HEK293 (cell line): ENCODE results near the gene GPR63.

Experiments used
- CTCF ChIA-PET: fragments of 350-600 bp; formaldehyde crosslinking; extraction: SDS; loops from one replicate; lab custom pipeline; 2021; ENCODE audit warnings: antibody characterized with exemption; lab: Yijun Ruan, JAX
- POLR2A ChIA-PET: fragments of 300-600 bp; formaldehyde crosslinking; extraction: SDS; loops from one replicate; lab custom pipeline; 2020; ENCODE audit warnings: antibody characterized with exemption, inconsistent platforms; lab: Yijun Ruan, JAX
- H3K27ac ChIP-seq: fragments of 200-500 bp; sonication (Bioruptor generic); 2 replicates; pipeline ENCODE4 v1.5.1; 2014; ENCODE audit warnings: low read depth, low read length, control low read depth, inconsistent platforms; ENCODE audit errors: extremely low read depth
- H3K36me3 ChIP-seq, 2 experiments: fragments of 200-500 bp in 1 of 2; sonication (Bioruptor generic) in 1 of 2; 1 replicate in 1 of 2; 2 replicates in 1 of 2; pipeline ENCODE4 v1.5.1; 2014 to 2017; ENCODE audit warnings: inconsistent platforms in 2 of 2, low read length in 2 of 2; ENCODE audit not compliant: control insufficient read depth in 2 of 2, insufficient read depth in 1 of 2
- H3K4me1 ChIP-seq: fragments of 200-500 bp; sonication (Bioruptor generic); 2 replicates; pipeline ENCODE4 v1.5.1; 2014; ENCODE audit warnings: mild to moderate bottlenecking, low read length, inconsistent platforms; ENCODE audit not compliant: control insufficient read depth, insufficient read depth
- H3K4me3 ChIP-seq: 2 replicates; pipeline ENCODE4 v1.5.1; 2011; ENCODE audit warnings: low read depth, mild to moderate bottlenecking, control low read depth, low read length, moderate library complexity
- H3K9me3 ChIP-seq: fragments of 200-500 bp; sonication (Bioruptor generic); 2 replicates; pipeline ENCODE4 v1.5.1; 2014; ENCODE audit warnings: low read depth, low read length, inconsistent platforms; ENCODE audit not compliant: control insufficient read depth, insufficient read depth
- MEIS1 ChIP-seq: sonication (generic); formaldehyde crosslinking; IDR thresholded peaks from 2 replicates; pipeline ENCODE4 v1.8.1; 2022; ENCODE audit warnings: missing genetic modification reagents, mild to moderate bottlenecking, borderline replicate concordance
- OVOL3 ChIP-seq: fragments of 450-650 bp; formaldehyde crosslinking; IDR thresholded peaks from 2 replicates; pipeline ENCODE4 v1.5.1; 2016; ENCODE audit warnings: missing biosample characterization, missing genetic modification characterization
- PRDM1 ChIP-seq: fragments of 450-650 bp; formaldehyde crosslinking; IDR thresholded peaks from 2 replicates; pipeline ENCODE4; 2016; ENCODE audit warnings: missing biosample characterization, missing genetic modification characterization
- YY2 ChIP-seq: fragments of 450-650 bp; formaldehyde crosslinking; IDR thresholded peaks from 2 replicates; pipeline ENCODE4 v1.5.1; 2016; ENCODE audit warnings: missing biosample characterization, missing genetic modification characterization
- ZBTB17 ChIP-seq: fragments of 450-650 bp; formaldehyde crosslinking; IDR thresholded peaks from 2 replicates; pipeline ENCODE4 v1.5.1; 2016; ENCODE audit warnings: missing biosample characterization, missing genetic modification characterization
- ZNF140 ChIP-seq: fragments of 450-650 bp; formaldehyde crosslinking; IDR thresholded peaks from 2 replicates; pipeline ENCODE4 v1.5.1; 2016; ENCODE audit warnings: missing biosample characterization, missing genetic modification characterization
- ZNF266 ChIP-seq: fragments of 450-650 bp; formaldehyde crosslinking; IDR thresholded peaks from 2 replicates; pipeline ENCODE4 v1.5.1; 2016; ENCODE audit warnings: missing biosample characterization, missing genetic modification characterization, low read depth
- ZNF529 ChIP-seq: fragments of 450-650 bp; formaldehyde crosslinking; IDR thresholded peaks from 2 replicates; pipeline ENCODE4 v1.5.1; 2017; ENCODE audit warnings: missing genetic modification characterization, missing biosample characterization; ENCODE audit not compliant: insufficient replicate concordance
- ZNF623 ChIP-seq: fragments of 450-650 bp; formaldehyde crosslinking; IDR thresholded peaks from 2 replicates; pipeline ENCODE4 v1.5.1; 2016; ENCODE audit warnings: missing biosample characterization, missing genetic modification characterization
- ZNF624 ChIP-seq: fragments of 450-650 bp; formaldehyde crosslinking; IDR thresholded peaks from 2 replicates; pipeline ENCODE4 v1.5.1; 2017; ENCODE audit warnings: missing biosample characterization, missing genetic modification characterization
- ZNF660 ChIP-seq: fragments of 450-650 bp; IDR thresholded peaks from 2 replicates; pipeline ENCODE4 v1.5.1; 2018; ENCODE audit warnings: missing biosample characterization, mild to moderate bottlenecking, missing genetic modification characterization
- ZNF791 ChIP-seq: fragments of 450-650 bp; formaldehyde crosslinking; IDR thresholded peaks from 2 replicates; pipeline ENCODE4 v1.5.1; 2016; ENCODE audit warnings: missing biosample characterization, missing genetic modification characterization
- ZNF837 ChIP-seq: fragments of 450-650 bp; formaldehyde crosslinking; IDR thresholded peaks from 2 replicates; pipeline ENCODE4 v1.5.1; 2016; ENCODE audit warnings: missing biosample characterization, missing genetic modification characterization
- TF ChIP-seq, protein P1 (sequence below): fragments of 450-650 bp; formaldehyde crosslinking; IDR thresholded peaks from 2 replicates; pipeline ENCODE4 v1.5.1; 2016; ENCODE audit warnings: missing biosample characterization, missing genetic modification characterization
- TF ChIP-seq, protein P2 (sequence below): fragments of 450-650 bp; formaldehyde crosslinking; IDR thresholded peaks from 2 replicates; pipeline ENCODE4 v1.5.1; 2017; ENCODE audit warnings: missing biosample characterization, mild to moderate bottlenecking, missing genetic modification characterization, moderate library complexity
- TF ChIP-seq, protein P3 (sequence below): fragments of 450-650 bp; formaldehyde crosslinking; IDR thresholded peaks from 2 replicates; pipeline ENCODE4 v1.5.1; 2017; ENCODE audit warnings: missing biosample characterization, missing genetic modification characterization
- TF ChIP-seq, protein P4 (sequence below): fragments of 450-650 bp; formaldehyde crosslinking; IDR thresholded peaks from 2 replicates; pipeline ENCODE4 v1.5.1; 2016; ENCODE audit warnings: missing biosample characterization, missing genetic modification characterization
- TF ChIP-seq, protein P5 (sequence below): fragments of 450-650 bp; formaldehyde crosslinking; IDR thresholded peaks from 2 replicates; pipeline ENCODE4 v1.5.1; 2017; ENCODE audit warnings: missing biosample characterization, missing genetic modification characterization
- TF ChIP-seq, protein P6 (sequence below): IDR thresholded peaks from 2 replicates; pipeline ENCODE4 v1.6.1; 2011; ENCODE audit warnings: mild to moderate bottlenecking, low read depth, low read length, borderline replicate concordance
- TF ChIP-seq, protein P7 (sequence below): fragments of 450-650 bp; formaldehyde crosslinking; IDR thresholded peaks from 2 replicates; pipeline ENCODE4; 2016; ENCODE audit warnings: missing biosample characterization, missing genetic modification characterization
- TF ChIP-seq, protein P8 (sequence below): fragments of 450-650 bp; IDR thresholded peaks from 2 replicates; pipeline ENCODE4 v1.5.1; 2018; ENCODE audit warnings: missing biosample characterization, missing genetic modification characterization
- TF ChIP-seq, protein P9 (sequence below): fragments of 450-650 bp; formaldehyde crosslinking; IDR thresholded peaks from 2 replicates; pipeline ENCODE4 v1.5.1; 2017; ENCODE audit warnings: missing biosample characterization, missing genetic modification characterization

The GPR63 gene

DNA sequence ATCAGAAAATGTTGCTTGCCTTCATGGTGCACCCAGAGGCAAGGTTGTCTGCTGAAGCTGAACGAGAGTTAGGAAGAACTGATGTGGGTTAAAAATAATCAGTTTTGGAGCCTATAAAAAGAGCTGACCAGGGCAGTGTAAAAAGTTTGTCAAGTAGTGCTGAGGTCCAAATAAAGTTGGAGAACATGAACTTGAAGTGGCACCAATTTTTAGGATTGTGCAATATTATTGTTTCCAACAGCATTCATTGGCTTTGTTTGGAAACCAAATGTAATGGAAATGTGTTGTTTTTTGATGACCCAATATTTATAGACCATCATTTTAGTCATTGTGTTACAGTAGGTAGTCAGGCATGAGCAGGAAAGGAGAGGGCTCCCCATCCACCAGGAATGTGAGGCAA lies 55.7 kb downstream of the GPR63 start (continued):
- TF ChIP-seq, protein P1, sequence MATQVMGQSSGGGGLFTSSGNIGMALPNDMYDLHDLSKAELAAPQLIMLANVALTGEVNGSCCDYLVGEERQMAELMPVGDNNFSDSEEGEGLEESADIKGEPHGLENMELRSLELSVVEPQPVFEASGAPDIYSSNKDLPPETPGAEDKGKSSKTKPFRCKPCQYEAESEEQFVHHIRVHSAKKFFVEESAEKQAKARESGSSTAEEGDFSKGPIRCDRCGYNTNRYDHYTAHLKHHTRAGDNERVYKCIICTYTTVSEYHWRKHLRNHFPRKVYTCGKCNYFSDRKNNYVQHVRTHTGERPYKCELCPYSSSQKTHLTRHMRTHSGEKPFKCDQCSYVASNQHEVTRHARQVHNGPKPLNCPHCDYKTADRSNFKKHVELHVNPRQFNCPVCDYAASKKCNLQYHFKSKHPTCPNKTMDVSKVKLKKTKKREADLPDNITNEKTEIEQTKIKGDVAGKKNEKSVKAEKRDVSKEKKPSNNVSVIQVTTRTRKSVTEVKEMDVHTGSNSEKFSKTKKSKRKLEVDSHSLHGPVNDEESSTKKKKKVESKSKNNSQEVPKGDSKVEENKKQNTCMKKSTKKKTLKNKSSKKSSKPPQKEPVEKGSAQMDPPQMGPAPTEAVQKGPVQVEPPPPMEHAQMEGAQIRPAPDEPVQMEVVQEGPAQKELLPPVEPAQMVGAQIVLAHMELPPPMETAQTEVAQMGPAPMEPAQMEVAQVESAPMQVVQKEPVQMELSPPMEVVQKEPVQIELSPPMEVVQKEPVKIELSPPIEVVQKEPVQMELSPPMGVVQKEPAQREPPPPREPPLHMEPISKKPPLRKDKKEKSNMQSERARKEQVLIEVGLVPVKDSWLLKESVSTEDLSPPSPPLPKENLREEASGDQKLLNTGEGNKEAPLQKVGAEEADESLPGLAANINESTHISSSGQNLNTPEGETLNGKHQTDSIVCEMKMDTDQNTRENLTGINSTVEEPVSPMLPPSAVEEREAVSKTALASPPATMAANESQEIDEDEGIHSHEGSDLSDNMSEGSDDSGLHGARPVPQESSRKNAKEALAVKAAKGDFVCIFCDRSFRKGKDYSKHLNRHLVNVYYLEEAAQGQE = no peak
- no peak for TF ChIP-seq ZNF624 (tag by site-specific recombination)
- no peak for TF ChIP-seq ZNF266
- TF ChIP-seq, protein P2, sequence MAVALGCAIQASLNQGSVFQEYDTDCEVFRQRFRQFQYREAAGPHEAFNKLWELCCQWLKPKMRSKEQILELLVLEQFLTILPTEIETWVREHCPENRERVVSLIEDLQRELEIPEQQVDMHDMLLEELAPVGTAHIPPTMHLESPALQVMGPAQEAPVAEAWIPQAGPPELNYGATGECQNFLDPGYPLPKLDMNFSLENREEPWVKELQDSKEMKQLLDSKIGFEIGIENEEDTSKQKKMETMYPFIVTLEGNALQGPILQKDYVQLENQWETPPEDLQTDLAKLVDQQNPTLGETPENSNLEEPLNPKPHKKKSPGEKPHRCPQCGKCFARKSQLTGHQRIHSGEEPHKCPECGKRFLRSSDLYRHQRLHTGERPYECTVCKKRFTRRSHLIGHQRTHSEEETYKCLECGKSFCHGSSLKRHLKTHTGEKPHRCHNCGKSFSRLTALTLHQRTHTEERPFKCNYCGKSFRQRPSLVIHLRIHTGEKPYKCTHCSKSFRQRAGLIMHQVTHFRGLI (tag by site-specific recombination) = no peak
- no peak for TF ChIP-seq ZNF660
- TF ChIP-seq OVOL3 = no peak

DNA sequence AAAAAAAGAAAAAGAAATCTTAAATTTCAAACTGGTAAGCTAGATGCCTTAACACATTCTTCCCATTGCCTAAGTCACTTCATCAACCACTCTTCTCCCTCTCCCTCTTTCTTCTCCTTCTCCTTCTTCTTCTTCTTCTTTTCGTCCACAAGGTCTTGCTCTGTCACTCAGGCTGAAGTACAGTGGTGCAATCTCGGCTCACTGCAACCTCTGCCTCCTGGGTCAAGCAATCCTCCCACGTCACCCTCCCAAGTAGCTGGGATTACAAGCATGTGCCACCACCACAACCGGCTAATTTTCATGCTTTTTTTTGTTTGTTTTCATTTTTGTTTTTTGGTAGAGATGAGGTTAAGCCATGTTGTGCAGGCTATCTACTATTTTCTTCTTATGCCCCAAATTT lies 60.2 kb downstream of the GPR63 start:
- H3K36me3 ChIP-seq = no peaks in the 10 kb centered on the region
- no peaks in the 10 kb centered on the region for H3K4me1 ChIP-seq
- POLR2A ChIA-PET = interaction anchor here (0.6 to 0.8 kb wide), 2 partner anchors 38 to 1471 kb away, joined by 3 read pairs; no protein-coding TSS in a partner anchor
- CTCF ChIA-PET = interaction anchor here (0.7 kb wide), 2 partner anchors 36 to 1286 kb away, joined by 3 to 5 read pairs; no protein-coding TSS in a partner anchor
- no peak overlapping the region for H3K27ac ChIP-seq
- no peaks in the 10 kb centered on the region for H3K9me3 ChIP-seq
- H3K4me3 ChIP-seq = no peak overlapping the region
- TF ChIP-seq YY2 (tag by site-specific recombination) (no peak), ZBTB17 (tag by site-specific recombination) (no peak), ZNF140 (no peak), ZNF791 (tag by site-specific recombination) (no peak), PRDM1 (tag by site-specific recombination) (no peak), MEIS1 (CRISPR knock-in tag) (no peak), ZNF623 (no peak), ZNF837 (tag by site-specific recombination) (no peak), ZNF529 (tag by site-specific recombination) (no peak)
- TF ChIP-seq, protein P3, sequence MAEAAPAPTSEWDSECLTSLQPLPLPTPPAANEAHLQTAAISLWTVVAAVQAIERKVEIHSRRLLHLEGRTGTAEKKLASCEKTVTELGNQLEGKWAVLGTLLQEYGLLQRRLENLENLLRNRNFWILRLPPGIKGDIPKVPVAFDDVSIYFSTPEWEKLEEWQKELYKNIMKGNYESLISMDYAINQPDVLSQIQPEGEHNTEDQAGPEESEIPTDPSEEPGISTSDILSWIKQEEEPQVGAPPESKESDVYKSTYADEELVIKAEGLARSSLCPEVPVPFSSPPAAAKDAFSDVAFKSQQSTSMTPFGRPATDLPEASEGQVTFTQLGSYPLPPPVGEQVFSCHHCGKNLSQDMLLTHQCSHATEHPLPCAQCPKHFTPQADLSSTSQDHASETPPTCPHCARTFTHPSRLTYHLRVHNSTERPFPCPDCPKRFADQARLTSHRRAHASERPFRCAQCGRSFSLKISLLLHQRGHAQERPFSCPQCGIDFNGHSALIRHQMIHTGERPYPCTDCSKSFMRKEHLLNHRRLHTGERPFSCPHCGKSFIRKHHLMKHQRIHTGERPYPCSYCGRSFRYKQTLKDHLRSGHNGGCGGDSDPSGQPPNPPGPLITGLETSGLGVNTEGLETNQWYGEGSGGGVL (tag by site-specific recombination) = no peak
- TF ChIP-seq, protein P4, sequence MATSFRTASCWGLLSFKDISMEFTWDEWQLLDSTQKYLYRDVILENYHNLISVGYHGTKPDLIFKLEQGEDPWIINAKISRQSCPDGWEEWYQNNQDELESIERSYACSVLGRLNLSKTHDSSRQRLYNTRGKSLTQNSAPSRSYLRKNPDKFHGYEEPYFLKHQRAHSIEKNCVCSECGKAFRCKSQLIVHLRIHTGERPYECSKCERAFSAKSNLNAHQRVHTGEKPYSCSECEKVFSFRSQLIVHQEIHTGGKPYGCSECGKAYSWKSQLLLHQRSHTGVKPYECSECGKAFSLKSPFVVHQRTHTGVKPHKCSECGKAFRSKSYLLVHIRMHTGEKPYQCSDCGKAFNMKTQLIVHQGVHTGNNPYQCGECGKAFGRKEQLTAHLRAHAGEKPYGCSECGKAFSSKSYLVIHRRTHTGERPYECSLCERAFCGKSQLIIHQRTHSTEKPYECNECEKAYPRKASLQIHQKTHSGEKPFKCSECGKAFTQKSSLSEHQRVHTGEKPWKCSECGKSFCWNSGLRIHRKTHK (tag by site-specific recombination) = no peak
- TF ChIP-seq, protein P5, sequence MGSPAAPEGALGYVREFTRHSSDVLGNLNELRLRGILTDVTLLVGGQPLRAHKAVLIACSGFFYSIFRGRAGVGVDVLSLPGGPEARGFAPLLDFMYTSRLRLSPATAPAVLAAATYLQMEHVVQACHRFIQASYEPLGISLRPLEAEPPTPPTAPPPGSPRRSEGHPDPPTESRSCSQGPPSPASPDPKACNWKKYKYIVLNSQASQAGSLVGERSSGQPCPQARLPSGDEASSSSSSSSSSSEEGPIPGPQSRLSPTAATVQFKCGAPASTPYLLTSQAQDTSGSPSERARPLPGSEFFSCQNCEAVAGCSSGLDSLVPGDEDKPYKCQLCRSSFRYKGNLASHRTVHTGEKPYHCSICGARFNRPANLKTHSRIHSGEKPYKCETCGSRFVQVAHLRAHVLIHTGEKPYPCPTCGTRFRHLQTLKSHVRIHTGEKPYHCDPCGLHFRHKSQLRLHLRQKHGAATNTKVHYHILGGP (tag by site-specific recombination) = no peak
- TF ChIP-seq, protein P6, sequence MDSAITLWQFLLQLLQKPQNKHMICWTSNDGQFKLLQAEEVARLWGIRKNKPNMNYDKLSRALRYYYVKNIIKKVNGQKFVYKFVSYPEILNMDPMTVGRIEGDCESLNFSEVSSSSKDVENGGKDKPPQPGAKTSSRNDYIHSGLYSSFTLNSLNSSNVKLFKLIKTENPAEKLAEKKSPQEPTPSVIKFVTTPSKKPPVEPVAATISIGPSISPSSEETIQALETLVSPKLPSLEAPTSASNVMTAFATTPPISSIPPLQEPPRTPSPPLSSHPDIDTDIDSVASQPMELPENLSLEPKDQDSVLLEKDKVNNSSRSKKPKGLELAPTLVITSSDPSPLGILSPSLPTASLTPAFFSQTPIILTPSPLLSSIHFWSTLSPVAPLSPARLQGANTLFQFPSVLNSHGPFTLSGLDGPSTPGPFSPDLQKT = no peak
- TF ChIP-seq, protein P7, sequence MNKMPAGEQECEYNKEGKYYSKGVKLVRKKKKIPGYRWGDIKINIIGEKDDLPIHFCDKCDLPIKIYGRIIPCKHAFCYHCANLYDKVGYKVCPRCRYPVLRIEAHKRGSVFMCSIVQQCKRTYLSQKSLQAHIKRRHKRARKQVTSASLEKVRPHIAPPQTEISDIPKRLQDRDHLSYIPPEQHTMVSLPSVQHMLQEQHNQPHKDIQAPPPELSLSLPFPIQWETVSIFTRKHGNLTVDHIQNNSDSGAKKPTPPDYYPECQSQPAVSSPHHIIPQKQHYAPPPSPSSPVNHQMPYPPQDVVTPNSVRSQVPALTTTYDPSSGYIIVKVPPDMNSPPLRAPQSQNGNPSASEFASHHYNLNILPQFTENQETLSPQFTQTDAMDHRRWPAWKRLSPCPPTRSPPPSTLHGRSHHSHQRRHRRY (tag by site-specific recombination) = no peak
- TF ChIP-seq, protein P8, sequence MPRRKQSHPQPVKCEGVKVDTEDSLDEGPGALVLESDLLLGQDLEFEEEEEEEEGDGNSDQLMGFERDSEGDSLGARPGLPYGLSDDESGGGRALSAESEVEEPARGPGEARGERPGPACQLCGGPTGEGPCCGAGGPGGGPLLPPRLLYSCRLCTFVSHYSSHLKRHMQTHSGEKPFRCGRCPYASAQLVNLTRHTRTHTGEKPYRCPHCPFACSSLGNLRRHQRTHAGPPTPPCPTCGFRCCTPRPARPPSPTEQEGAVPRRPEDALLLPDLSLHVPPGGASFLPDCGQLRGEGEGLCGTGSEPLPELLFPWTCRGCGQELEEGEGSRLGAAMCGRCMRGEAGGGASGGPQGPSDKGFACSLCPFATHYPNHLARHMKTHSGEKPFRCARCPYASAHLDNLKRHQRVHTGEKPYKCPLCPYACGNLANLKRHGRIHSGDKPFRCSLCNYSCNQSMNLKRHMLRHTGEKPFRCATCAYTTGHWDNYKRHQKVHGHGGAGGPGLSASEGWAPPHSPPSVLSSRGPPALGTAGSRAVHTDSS (tag by site-specific recombination) = no peak
- TF ChIP-seq, protein P9, sequence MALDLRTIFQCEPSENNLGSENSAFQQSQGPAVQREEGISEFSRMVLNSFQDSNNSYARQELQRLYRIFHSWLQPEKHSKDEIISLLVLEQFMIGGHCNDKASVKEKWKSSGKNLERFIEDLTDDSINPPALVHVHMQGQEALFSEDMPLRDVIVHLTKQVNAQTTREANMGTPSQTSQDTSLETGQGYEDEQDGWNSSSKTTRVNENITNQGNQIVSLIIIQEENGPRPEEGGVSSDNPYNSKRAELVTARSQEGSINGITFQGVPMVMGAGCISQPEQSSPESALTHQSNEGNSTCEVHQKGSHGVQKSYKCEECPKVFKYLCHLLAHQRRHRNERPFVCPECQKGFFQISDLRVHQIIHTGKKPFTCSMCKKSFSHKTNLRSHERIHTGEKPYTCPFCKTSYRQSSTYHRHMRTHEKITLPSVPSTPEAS (tag by site-specific recombination) = no peak
